ENCODE data around the gene SLC45A1.

- TF ChIP-seq CTCF (conservative IDR thresholded peaks at IDR 0.05) (no peak), ZFX (IDR thresholded peaks at IDR 0.05) (no peak)
These were observed 37.7 kb downstream of the SLC45A1 start for GRCh38 chr1:8355439-8356255.
